Endothelial cell of hepatic sinusoid (primary cell): ENCODE data around the gene RASAL3.
"Not testable (repeated sequence)": the region's sequence is repeated elsewhere in the genome, so short reads cannot be mapped to it uniquely, and the experiment has no call there.

ENCODE experiments used
- in situ Hi-C: cut with HindIII; loops from 2 replicates; pipeline ENCODE4 v1.10.0; 2017; ENCODE audit warnings: low sequenced_read_pairs

The RASAL3 gene

DNA sequence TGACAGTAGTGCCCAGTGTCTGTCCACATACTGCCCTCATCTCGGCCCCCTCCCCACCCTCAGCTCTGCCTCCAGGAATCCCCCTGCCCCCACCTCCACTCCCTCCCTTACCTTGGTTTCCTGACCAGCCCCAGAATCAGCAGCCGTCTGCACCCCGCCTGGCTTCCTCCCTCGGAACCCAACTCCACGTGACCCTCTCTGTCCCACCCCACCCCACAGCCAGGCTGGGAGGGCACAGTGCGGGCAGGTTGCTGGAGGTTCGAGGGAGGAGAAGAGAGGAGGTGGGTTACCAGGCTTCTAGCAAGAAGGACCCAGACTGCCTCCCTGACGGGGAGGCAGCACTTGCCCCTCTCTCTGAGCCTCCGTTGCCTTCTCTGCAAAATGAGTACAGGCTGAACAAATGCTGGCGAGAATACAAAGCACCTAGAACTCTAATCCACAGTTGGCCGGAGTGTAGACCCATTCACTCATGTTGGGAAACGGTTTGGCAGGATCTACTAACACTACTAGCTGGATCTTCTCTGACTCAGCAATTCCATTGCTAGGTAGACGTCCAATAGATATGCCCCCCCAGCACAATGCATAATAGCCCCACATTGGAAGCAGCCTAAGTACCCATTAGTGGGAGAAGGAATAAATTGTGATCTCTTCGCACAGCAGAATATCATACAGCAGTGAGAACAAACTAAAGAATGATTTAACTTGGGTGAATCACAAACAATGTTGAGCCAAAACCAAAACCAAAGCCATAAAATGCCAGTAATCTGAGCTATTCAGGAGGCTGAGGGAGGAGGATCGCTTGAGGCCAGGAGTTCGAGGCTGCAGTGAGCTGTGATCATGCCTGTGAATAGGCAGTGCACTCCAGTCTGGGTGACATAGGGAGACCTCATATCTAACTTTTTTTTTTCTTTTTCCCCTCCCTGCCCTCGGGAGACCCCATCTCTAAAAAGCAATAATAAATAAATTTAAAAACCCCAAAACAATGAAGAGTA, at the start of gene RASAL3:
Gene RASAL3, minus strand, starts transcription at position 151 of the 992 bp plus-strand sequence. CDS start 186 bp downstream, outside the sequence.
- in situ Hi-C loops = no loop called here

DNA sequence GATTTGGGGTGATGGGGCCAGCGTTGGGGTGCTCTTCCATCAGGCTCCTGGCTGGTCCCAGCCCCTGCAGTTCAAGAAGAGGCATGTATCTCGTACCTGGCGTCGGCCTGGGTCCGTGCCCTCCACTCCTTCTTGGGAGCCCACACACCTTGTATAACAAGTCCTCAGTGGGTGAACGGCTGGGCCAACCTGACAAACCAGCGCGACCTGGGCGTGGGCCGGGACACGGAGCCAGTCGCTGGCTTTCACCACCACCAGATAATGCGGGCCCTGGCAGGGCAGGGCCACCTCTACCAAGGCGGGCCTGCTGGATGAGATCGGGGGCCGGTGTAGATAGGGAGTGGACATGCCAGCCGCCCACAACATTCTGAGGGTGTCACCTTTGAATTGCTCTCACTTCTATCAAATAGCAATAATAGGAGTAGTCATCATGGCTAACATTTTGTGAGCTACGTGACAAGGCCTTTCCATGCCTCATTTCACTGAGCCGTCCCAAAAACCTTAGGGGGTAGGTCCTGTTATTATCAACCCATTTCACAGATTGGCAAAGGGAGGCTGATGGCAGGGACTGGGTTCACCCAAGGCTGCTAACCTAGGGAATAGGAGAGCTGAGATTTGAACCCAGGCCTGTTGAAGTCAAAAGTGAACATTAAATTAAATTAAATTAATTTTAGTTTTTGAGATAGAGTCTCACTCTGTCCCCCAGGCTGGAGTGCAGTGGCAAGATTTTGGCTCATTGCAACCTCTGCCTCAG, 47.5 kb upstream of the RASAL3 start:
- in situ Hi-C loops = no loop called here

DNA sequence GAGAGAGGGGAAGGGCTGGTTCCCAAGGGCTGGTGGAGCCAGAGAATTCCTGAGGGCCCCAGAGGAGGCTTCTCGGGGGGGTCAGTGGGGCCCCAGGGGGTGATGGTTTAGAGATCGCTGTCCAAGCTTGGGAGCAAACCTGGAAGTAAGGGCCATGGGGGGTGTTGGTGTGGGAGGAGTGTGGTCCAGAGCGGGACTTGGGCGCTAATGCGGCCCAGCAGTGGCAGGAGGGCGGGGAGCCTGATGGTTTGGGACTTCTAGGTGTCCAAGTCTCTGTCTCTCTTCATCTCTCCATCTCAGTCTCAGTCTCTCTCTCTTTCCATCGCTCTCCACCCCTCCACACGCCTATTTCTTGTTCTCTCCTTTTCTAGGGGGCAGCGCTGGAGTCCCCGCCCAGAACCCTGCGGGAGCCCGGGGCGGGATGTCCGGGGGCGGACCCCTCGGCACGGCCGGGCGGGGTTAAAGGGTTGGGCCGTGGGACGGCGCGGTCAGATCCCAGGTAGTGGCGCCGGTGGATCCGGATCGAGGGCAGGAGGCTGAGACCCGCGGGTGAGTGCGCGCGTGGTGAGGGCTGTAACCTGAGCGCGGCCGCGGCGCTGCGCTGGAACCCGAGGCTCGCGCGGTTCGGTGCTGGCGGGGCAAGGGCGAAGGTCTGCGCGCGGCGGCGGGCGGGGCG, 43.8 kb upstream of the RASAL3 start, which contains the start of gene CYP4F22:
Gene CYP4F22, plus strand, starts transcription at position 491 of the 676 bp plus-strand sequence. CDS start 16,812 bp downstream, outside the sequence.
- in situ Hi-C loops = no loop called here

DNA sequence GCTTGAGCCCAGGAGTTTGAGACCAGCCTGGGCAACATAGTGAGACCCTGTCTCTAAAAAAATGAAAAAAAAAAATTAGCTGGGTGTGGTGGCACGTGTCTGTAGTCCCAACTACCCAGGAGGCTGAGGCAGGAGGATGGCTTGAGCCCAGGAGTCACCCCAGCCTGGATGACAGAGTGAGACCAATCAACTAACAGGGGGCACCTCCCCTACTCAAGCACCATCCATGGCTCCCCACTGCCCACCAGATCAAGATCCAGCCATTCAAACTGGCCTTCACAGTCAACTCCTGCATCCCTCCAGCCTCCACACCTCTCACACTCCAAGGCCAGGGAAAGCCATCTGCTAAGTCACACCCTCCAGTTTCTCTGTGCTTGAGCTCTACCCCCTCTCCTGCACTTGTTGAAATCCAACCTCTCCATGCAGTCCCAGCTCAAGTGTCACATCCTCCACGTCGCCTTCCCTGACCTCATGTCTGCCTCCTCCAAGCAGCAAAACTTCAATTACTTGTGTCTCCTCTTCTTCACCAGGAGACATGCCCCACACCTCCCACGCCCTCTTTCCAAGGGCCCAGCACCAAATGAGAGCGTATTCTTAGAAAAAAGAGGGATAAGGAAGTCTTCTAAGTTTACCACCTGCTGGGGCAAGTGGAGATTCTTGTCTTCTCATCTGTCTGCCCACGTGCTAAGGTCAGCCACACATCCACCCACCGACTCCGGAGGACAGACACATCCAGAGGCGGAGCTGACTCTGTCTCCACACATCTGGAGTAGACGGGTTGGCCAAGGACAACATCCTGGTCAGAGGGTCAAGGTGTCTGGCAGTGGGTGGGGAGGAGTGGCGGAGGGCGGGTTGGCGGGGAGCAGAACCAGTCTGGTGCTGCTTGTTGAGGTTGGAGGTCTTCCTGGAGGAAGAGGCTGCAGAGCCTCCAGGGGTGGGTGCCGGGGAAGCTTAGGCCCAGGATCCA, 43.0 kb upstream of the RASAL3 start:
- in situ Hi-C loops = no loop called here

DNA sequence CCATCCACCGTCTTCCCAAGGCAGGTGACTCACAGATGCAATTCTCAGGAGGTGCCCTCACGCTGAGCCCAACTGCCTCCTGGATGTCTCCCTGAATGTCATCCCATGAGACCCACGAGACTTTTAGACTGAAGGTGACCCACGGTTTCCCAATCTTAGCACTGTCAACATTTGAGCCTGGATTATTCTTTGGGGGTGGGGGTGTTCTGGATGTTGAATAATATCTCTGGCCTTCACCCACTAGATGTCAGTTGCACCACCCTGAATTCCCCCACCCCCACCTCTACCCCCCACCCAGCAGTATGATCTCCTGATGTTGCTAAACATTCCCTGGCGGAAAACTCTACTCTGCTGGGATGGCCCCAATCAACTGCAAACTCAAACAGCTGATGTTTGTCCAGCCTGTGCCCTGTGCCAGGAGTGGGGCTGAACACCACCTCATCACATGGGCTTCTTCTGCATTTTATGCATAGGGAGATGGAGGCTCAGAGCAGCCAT, 41.8 kb upstream of the RASAL3 start:
- in situ Hi-C loops = no loop called here

DNA sequence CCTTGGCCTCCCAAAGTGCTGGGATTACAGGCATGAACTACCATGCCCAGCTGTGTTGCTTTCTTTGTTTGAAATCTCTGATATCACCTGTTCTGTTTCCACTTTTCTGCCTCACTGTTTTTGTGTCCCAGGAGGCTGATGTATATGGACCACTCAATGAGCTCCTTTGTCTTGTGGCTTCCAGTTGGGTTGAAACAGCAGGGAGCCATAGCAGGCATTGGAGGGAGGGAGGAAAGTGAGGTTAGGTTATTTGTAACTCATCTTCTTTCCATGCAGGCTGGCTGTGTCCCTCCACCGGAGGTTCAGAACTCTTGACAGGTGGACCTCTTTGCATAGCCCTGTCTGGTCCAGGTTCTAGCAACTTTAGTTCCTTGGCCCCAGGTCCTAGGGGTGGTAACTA, 37.9 kb upstream of the RASAL3 start:
- in situ Hi-C loops = no loop called here

DNA sequence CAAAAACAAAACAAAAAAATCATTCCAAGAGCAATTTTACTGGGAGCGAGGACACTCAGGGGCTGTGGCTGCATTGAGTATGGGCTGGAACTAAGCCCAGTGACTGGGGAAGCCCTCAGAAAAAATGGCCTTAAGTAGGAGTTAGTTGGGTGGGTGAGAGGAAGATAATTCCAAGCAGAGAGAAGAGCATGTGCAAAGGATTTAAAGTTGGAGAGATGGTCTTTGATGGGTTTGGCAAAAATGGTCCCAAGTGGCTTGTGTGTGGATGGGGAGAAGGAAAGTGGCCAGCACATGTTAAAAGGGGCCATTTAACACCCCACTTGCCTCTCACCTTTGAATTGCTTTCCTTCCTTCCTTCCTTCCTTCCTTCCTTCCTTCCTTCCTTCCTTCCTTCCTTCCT, 37.3 kb upstream of the RASAL3 start:
- in situ Hi-C loops = no loop called here

DNA sequence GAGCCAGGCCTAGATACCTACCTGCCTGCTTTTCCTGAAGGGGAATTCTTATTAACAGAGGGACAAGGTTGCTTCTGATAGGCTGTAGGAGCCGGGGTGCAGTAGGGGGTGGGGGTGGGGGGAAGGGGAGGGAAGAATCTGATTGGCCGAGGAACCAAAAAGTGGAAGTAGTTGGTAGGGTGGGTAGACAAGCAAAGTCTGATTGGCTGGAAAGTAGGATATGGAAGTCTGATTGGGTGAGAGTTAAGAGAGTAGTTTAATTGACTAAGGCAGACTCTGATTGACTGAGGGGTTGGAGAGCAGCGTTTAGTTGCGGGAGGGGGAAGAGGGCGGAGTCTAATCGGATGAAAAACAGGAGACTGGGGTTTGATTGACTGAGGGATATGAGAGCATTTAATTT, 34.6 kb upstream of the RASAL3 start:
- in situ Hi-C loops = no loop called here

DNA sequence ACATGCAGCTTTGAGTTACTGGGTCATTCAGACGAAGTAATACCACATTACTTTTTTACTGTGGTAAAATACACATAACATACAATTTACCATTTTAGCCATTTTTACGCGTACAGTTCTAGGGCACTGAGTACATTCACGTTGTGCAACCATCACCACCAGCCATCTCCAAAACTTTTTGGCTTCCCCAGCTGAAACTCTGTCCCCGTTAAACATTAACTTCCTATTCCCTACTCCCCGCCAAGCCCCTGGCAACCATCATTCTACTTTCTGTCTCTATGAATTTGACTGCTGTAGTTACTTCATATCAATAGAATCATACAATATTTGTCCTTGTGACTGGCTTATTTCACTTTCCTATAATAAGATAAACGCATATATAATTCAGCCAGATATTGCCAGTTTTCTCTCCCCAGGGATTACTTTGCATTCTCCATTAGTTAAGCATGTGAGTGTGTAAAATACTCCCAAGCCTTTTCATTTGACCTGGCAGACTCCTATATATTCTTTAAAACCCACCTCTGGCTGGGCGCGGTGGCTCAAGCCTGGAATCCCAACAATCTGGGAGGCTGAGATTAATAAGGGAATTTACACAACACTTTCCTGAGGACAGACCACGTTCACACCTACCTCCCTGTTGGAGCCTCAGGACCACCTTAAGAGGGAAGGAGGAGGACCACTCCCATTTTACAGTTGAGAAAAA, 34.0 kb upstream of the RASAL3 start:
- in situ Hi-C loops = no loop called here

DNA sequence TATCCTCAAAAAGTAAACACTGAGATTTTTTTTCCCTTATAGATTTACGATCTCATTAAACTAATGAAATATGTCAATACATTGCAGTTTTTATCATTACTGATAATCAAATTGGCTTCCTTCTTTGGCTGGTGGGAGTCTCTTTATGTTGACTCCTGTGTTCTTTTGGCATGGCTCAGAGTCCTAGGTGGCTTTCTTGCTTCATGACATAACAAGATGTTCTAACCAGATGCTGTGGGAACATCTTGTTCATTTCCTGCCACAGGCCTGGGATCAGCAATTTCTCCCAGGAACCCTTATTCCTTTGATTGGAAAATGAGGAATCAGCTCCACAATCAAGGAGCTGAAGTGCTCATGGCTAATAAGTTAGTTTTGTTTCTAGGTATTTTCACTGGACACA, 30.8 kb upstream of the RASAL3 start:
- in situ Hi-C loops = no loop called here

DNA sequence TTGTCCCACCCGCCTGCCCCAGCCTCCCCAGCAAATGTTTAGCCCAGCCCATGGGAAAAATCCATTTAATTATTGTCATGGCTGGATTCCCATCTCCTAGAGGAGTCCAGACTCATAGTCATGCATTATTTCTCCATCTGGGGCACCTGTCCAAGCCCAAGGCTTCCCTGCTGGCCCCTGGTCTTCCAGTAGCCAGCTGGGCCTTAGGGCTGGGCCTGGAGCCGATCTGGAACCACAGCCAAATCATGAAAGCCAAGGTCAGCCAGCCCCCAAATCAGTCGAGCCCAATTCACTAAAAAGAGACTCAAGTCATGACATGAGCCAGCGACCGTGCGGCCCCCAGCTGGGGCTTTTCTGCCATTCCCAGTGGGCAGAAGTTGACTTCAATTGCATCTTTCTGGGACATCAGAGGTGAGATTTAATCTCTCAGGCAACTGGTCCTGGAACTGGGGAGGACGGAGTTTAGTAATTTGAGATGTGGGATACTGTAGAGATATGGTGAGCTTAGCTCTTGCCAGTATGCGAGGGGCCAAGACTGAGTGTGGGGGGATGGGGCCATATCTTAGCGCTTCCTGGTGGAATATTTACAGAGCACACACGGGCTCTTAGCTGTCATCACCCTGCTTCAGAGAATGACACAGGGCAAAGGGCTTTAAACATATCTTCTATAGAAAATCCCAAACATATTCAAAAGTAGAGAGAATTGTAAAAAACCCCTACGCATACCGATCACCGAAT, 24.3 kb upstream of the RASAL3 start:
- in situ Hi-C loops = no loop called here

DNA sequence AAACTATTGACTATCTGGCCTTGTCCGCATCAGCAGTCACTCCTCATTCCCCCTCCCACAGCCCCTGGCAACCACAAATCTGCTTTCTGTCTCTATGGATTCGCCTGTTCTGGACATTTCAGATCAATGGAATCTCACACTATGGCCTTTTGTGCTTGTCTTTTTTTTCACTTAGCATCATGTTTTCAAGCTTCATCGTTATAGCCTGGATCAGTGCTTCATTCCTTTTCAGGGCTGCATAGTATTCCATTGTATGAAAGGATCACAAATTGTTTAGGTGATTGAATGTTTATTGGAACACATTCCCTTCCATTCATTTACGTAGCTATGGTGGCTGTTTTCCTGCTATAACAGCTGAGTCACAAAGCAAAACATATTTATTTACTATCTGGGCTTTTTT, 22.7 kb upstream of the RASAL3 start:
- in situ Hi-C loops = no loop called here

DNA sequence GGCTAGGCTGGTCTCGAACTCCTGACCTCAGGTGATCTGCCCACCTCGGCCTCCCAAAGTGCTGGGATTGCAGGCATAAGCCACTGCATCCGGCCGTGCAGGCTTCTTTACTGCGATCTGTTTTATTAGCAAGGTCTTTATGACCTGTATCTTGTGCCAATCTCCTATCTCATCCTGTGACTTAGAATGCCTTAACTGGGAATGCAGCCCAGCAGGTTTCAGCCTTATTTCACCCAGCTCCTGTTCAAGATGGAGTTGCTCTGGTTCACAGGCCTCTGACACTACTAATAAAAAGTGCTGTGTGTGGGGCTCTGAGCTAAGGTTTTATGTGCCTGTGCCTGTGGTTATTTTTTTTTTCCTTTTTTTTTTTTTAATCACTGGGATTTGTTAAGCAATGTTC, 21.4 kb upstream of the RASAL3 start:
- in situ Hi-C loops = not testable (repeated sequence)

DNA sequence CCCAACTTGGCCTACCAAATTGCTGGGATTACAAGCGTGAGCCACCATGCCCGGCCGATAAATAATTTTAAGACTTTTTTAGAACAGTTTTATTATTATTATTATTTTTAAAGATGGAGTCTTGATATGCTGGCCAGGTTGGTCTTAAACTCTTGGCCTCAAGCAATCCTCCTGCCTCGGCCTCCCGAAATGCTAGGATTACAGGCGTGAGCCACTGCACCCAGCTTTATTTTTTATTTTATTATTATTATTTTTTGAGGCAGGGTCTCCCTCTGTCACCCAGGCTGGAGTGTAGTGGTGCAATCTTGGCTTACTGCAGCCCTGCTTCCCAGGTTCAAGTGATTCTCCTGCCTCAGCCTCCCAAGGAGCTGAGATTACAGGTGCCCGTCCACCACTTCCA, 16.7 kb upstream of the RASAL3 start:
- in situ Hi-C loops = not testable (repeated sequence)

DNA sequence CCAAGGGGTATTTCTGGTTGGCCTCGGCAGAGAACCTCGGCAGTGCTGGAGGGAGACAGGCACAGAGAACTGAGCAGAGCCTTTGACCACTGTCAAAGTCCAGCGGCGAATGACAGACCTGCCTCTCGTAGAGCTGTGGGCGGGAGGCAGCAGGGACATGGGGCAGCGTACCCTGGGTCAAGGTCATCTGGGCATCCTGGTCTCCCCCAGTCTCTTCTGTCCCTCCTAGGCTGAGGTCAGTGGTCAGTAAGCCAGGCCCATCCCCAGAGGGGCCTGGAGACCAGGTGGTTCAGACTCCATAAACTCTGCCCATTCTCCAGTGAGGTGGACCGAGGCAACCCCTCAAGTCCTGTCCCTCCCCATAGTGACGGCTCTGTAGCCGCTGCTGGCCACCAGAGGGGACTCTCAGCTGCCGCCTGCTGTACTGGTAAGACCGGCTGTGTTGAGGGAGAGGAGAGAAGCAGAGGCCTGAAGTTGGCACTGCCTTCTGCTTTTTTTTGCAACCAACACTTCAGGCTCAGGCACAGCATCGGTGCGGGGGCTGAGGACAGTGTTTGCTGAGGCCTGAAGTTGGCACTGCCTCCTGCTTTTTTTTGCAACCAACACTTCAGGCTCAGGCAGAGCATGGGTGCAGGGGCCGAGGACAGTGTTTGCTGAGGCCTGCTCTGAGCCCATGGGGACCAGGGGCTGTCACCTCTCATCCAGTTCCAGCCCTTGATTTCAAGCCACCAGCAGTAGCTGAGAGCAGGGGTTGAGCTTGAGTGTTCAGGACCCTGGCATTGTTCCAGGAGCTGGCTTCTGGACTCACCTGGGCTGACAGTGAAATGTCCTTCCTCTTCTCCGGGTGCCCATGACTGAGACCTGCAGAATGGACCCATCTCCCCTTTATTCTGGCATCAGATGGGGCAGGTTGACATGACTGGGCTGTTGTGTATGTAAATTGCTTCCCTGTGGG, 15.3 kb upstream of the RASAL3 start, which contains the start of gene PGLYRP2:
Gene PGLYRP2, minus strand, starts transcription at position 111 of the 955 bp plus-strand sequence. CDS start 130 bp downstream, outside the sequence.
- in situ Hi-C loops = no loop called here

DNA sequence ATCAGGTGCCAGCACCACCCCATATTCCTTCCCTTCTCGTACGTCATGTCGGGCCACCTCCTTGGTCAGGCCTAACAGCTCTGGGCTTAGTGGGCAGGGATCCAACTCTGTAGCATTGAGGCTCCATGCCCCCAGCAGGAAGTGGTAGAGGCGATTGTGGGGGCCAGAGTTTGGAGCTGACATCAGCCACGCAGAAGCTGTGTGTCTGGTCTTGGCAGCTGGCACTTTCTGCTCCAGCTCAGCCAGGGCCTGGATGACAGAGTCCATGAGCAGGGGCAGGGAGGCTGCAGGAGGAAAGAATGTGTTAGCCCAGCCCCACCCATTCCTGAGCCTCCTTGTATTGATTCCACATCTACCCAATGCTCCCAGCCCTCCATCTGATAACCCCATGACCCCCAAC, 12.0 kb upstream of the RASAL3 start:
- in situ Hi-C loops = no loop called here

DNA sequence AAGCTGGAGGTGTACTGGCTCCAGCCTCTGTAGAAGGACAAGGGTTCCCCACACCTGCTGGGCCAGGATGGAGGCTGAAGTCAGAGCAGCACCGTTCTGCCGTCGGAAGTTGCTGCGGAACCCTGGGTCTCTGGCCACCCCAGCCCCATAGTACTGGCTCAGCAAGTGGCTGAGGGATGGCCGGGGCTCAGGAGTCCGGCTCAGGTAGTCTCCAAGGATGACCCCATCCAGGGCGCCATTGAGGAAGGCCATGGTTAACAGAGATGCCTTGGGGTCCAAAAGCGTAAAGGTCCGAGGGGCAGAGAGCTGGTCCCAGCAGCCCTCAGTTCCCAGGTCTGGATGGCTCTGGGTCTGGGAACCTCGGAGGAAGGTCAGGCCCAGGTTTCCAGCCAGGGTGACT, 11.3 kb upstream of the RASAL3 start:
- in situ Hi-C loops = no loop called here
